Epithelial cell of esophagus (primary cell): ENCODE measurements around the gene SIGLEC11.
A peak's percentile ranks its signal among the peaks of the same experiment; 100 is the strongest.

Source experiments
- DNase-seq: peaks from one replicate; pipeline ENCODE4 v3.0.0; 2010; ENCODE audit warnings: low read depth
- H3K4me3 ChIP-seq: 2 replicates; pipeline ENCODE4 v1.5.1; 2011; ENCODE audit warnings: mild to moderate bottlenecking, low read length, control low read depth
- CTCF ChIP-seq: IDR thresholded peaks from 2 replicates; pipeline ENCODE4 v1.5.1; 2011; ENCODE audit warnings: low read depth, mild to moderate bottlenecking, low read length, control low read depth, inconsistent platforms; ENCODE audit not compliant: insufficient read depth; ENCODE audit errors: missing control alignments

SIGLEC11 gene

DNA sequence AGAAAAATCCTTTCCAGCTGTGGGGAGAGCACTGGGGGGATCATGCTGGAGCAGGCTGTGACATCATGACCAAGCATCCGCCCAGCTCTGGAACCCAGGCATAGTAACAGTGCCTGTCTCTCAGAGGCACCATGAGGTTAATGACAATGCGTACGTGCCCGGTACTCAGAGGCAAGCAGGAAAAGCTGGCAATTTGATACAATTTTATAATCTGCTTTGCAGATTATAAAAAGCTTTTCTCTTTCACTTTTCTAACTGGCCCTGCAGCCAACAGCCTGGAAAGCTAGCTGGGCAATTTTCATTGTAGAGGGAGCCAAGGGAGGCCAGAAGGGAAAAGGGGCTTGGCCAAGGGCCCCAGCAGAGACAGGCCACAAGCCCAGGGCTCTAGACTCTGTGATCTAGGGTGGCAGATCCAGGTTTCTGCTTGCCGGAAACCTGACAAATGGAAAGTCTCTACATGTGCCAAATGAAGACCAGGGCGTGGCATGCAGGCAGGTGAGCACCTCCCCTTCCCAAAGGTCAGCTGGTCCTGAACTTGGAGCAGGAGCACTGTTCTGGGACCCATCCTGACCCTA, 41.5 kb upstream of the SIGLEC11 start:
- no peak overlapping the region for H3K4me3 ChIP-seq

GRCh38 chr19:50001775-50002174, 40.8 kb upstream of the SIGLEC11 start:
- H3K4me3 ChIP-seq, result no peak overlapping the region
- no peak for DNase-seq
- no peak for TF ChIP-seq CTCF

More for the DNA sequence above, 41.5 kb upstream of the SIGLEC11 start:
- DNase-seq, result no peak
- TF ChIP-seq CTCF, result no peak

DNA sequence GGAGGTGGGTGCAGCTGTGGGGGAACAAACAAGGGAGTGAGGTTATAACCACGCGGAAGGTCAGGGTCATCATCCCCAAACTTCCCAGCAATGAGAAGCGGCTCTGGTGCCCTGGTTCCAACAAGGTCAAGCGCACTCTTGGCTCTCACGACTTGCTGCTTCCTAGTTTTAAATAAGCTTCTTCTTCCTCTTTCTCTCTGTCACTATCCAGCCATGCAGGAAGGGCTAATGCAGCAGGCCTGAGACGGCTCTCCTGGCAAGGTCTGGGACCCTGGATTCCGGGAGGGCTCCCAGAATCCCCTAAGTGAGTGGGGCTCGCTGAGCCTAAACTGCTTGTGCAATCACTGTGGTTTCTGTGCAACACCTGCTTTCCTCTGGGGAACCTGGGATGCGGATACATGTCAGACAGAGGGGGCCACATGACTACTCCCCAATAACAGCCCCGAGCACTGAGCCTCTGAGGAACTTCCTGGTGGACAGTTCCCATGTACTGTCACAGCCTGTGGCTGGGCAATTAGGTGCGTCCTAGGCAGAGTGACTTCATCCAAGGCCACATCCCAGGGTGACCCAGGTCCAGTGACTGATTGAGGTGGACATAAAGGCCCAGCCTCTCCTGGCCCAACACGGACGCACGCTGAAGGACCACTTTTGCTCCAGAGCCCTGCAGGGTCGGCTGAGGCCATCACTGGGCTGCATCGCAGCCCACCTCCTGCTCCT, 40.0 kb upstream of the SIGLEC11 start:
- no peak overlapping the region for H3K4me3 ChIP-seq
- DNase-seq, result no peak
- no peak for TF ChIP-seq CTCF

- no peak for TF ChIP-seq CTCF
- no peak for DNase-seq
Measured at GRCh38 chr19:50000038-50000840, 39.3 kb upstream of the SIGLEC11 start.

GRCh38 chr19:49999371-50000010, 38.5 kb upstream of the SIGLEC11 start:
- DNase-seq, result no peak
- no peak overlapping the region for H3K4me3 ChIP-seq
- TF ChIP-seq CTCF, result no peak

More at GRCh38 chr19:50000038-50000840, 39.3 kb upstream of the SIGLEC11 start:
- H3K4me3 ChIP-seq, result no peak overlapping the region

GRCh38 chr19:49997709-49998108, 36.7 kb upstream of the SIGLEC11 start:
- no peak for TF ChIP-seq CTCF
- DNase-seq, result peak; percentile 32
- H3K4me3 ChIP-seq, result no peak overlapping the region
